ENCODE data around the gene HMG20A. TPM values are rescaled to one million over a fixed set of nuclear protein-coding genes. Genes with fewer than 3 reads are reported as not detected.

Gene HMG20A
- total and polyA plus RNA-seq, 9 of the 15 experiments (the other 6 are each of a cell fraction or from before 2014, with no cell fraction given), result 25.0 to 68.1 (median 38.9) TPM

DNA sequence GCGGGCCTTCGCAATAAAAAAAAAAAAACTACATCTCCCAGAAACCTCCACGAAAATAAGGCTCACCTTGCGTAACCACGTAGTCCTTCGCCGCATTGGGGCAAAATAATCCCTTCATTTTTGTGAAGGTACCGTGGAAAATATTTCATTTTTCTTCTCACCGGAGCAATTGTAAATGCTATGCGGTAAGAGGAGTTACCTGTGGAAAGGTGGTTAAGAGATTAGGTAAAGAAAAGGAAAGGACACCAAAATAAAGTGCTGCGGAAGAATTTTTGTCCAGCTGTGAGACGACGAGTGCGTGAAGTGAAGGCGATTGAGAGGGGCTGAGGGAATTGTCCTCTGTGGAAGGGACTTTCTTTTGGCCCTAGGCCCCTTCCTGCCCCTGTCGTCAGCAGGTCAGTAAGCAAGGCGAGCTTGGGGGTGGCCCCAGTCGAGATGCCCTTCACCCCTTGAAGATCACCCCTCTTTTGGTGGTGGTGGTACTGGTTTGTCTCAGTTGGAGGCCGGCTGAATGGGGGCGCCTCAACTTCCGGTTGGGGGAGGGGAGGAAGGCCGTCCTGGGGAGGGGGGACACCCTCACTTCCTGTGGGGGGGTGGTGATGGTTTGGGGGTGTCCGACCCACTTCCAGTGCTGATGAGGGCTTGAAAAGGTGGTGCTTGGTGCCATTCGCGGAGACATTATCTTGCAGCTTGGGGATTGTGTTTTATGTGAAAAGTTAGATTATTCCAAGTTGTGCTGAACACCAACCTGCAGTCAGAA is at the start of gene HMG20A (continued):
- no peak for TF ChIP-seq ZNF445 (CRISPR knock-in tag; IDR thresholded peaks at IDR 0.05; ENCODE audit: low read depth)
- TF ChIP-seq IRF2 (CRISPR knock-in tag; IDR thresholded peaks at IDR 0.05), result no peak
- TF ChIP-seq ILK (tag; IDR thresholded peaks at IDR 0.05; ENCODE audit: borderline replicate concordance, low read depth), result no peak
- TF ChIP-seq, protein P1, sequence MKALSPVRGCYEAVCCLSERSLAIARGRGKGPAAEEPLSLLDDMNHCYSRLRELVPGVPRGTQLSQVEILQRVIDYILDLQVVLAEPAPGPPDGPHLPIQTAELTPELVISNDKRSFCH (CRISPR knock-in tag; IDR thresholded peaks at IDR 0.05), result no peak
- TF ChIP-seq, protein P1 (tag; IDR thresholded peaks at IDR 0.05), result no peak
- TF ChIP-seq, protein P2, sequence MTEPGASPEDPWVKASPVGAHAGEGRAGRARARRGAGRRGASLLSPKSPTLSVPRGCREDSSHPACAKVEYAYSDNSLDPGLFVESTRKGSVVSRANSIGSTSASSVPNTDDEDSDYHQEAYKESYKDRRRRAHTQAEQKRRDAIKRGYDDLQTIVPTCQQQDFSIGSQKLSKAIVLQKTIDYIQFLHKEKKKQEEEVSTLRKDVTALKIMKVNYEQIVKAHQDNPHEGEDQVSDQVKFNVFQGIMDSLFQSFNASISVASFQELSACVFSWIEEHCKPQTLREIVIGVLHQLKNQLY (CRISPR knock-in tag; conservative IDR thresholded peaks at IDR 0.05), result no peak
- TF ChIP-seq ZNF165 (CRISPR knock-in tag; IDR thresholded peaks at IDR 0.05; ENCODE audit: borderline replicate concordance), result no peak
- TF ChIP-seq MAFF (IDR thresholded peaks at IDR 0.05; ENCODE audit: low read length), result no peak
- no peak for TF ChIP-seq ZBTB1 (CRISPR knock-in tag; IDR thresholded peaks at IDR 0.05; ENCODE audit: borderline replicate concordance, low read depth)
- no peak for TF ChIP-seq CREB5 (CRISPR knock-in tag; IDR thresholded peaks at IDR 0.05)
- TF ChIP-seq ARNT (IDR thresholded peaks at IDR 0.05), result peak; percentile 96 to 97; a peak in 3 of 4 replicates
- TF ChIP-seq FOXA3 (CRISPR knock-in tag; conservative IDR thresholded peaks at IDR 0.05 in 1 of 2, IDR thresholded peaks at IDR 0.05 in 1 of 2), result no peak
- TF ChIP-seq TEAD1 (CRISPR knock-in tag; IDR thresholded peaks at IDR 0.05), result no peak
- TF ChIP-seq RAD51 (IDR thresholded peaks at IDR 0.05; ENCODE audit: borderline replicate concordance, low read depth), result peak; percentile 52; the same call in 1 of the 2 replicates
- TF ChIP-seq COPS2 (conservative IDR thresholded peaks at IDR 0.05), result no peak
